HG03108 (cell line): ENCODE results near the gene RRP15.

ENCODE experiments used
- ATAC-seq: cut with Tn5 transposase; IDR thresholded peaks from one replicate; pipeline ENCODE4 v1.9.1; 2021; ENCODE audit warnings: moderate library complexity; ENCODE audit not compliant: unreplicated experiment

The RRP15 gene

GRCh38 chr1:218284917-218285635 is at the start of gene RRP15:
RRP15 (plus strand) TSS chr1:218285293; CDS start chr1:218285317, 24 bp downstream.
- ATAC-seq, result peak; percentile 100

GRCh38 chr1:218242171-218242570 is 42.9 kb upstream of the RRP15 start:
- ATAC-seq, result no peak

DNA sequence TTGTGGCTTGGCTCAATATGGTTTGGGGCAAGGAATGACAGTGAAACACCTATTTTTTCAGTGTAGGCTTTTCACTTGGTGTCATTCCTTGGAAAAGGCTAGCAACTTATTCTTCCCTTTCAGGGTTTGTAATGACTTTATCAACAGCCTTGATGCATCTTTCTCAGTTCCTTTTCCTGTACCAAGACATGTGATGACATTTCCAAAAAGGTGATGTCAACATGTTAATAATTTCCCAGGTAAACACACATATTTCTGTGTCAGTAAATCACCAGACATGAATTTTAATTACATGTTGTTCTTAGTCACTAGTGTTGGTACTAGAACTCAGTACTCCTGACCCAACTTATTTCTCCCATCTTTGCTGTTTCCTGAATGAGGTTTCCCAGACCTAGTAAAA is 37.8 kb upstream of the RRP15 start:
- no peak for ATAC-seq

DNA sequence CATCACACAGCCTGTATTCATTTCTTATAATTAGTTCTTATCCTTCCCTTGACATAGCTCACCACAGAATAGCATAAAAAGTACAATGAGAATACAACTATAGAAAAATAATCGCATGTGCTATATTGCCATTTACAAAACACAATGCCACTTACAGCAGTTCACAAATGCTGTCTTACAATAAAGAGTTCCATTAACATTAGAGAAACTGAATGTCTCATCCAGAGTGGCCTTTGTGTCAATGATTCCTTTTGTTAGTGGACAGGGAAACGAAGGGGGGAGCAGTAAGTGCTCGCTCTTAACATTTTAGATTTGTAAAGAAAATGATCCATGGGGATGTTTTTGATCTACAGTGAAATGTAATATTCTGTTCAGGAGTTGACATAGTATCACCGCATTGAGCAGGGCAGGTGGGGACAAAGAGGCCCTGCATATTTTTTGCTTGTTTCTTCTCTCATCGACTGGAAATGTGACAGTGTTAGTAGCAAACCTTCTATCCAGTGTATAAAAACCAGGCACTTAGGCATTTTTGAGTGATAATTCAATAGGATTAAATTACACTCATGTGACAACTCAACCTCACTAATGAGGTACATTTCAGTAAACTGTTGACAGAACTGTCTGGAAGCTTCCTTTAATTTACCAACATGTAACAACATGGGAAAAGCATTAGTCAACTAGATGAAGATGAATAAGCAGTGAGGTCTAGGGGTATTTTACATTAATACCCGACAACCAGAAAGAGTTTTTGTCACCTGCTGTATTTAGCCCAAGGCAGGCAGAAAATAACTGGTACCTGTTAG is 35.6 kb upstream of the RRP15 start:
- no peak for ATAC-seq

DNA sequence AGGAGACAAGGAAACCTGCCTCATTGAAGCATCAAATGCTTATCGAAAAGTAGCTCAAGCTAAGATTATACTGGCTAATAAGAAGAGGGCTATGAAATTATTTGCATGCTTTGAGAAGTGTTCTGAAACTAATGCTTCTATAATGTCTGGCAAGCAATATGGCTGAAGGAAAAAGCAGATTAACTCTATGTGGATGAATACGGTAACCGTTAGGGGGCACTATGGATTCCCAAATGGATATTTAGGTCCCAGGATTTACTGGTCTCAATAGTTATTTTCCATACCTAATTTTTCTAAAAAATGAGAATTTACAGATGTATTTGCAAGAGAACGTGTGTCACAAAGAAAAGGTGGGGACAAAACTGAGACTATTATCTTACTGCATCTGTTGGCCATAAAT is 34.6 kb upstream of the RRP15 start:
- ATAC-seq, result no peak

GRCh38 chr1:218254296-218254946 is 30.7 kb upstream of the RRP15 start:
- ATAC-seq, result no peak

- no peak for ATAC-seq
Observed at GRCh38 chr1:218255090-218255489, 30.0 kb upstream of the RRP15 start.

- ATAC-seq, result no peak
Observed at GRCh38 chr1:218257371-218257770, 27.7 kb upstream of the RRP15 start.

GRCh38 chr1:218257971-218258370 is 27.1 kb upstream of the RRP15 start:
- ATAC-seq, result no peak

GRCh38 chr1:218259339-218259738 is 25.8 kb upstream of the RRP15 start:
- ATAC-seq, result no peak

DNA sequence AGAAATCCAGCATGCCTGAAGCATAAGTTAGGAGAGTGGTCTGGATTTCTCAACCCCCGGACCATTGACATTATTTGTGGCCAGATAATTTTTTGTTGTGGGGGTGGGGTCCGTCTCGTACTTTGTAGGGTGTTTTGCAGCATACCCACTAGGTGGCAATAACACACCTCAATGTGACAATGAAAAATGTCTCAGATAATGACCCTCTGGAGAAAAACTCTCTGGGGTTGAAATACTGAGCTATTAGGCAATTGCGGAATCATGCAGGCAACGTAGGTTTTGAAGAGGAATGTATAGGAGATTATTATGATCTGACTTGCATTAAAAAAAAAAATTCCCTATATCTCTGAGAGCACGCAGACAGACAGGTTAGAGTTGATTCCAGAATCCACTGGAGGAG is 25.3 kb upstream of the RRP15 start:
- no peak for ATAC-seq

DNA sequence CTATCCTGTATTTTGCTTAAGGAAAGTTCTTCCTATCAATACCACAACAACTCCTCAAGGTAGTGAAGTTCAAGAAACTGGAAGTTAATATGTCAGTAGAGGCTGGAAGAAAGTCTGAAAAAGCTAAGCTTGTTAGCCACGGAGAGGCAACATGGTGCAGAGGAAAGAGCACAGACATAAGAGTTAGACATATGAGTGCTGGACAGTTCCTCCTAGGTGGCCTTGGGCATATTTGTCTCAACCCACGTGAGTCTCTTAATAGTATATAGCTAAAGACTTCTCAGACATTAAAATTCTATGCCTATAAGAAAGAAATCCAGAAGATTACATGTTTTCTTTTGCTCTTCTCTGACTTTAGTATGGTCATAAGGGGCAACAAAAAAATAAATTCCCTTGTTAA is 22.8 kb upstream of the RRP15 start:
- no peak for ATAC-seq

GRCh38 chr1:218266356-218266755 is 18.7 kb upstream of the RRP15 start:
- no peak for ATAC-seq

GRCh38 chr1:218272366-218272765 is 12.7 kb upstream of the RRP15 start:
- no peak for ATAC-seq

- no peak for ATAC-seq
Observed at GRCh38 chr1:218273762-218274479, 11.2 kb upstream of the RRP15 start.

GRCh38 chr1:218274511-218274910 is 10.6 kb upstream of the RRP15 start:
- no peak for ATAC-seq

- no peak for ATAC-seq
Observed at GRCh38 chr1:218275823-218276222, 9.3 kb upstream of the RRP15 start.

- ATAC-seq, result no peak
Observed at GRCh38 chr1:218281285-218281684, 3.8 kb upstream of the RRP15 start.

GRCh38 chr1:218284377-218284916 is 646 bp upstream of the RRP15 start:
- ATAC-seq, result peak; percentile 3

DNA sequence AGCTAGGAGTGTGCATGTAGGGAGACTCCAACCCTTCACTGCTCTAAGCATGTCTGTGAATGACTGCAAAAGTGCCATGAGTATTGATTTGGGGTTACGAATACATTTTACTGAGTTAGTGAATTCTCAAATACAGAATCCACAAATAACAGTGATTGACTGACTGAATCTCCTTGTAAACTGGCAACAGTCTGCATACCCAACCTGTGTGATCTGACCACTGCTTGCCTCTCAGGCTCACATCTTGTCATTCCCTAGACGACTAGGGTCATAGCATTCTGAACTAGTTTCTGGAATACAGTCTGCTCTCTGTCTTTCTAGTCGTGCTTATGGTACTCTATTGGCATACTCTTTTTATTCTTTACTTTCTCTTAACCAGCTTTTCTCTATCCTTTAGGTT is 7.4 kb downstream of the RRP15 start:
- no peak for ATAC-seq

DNA sequence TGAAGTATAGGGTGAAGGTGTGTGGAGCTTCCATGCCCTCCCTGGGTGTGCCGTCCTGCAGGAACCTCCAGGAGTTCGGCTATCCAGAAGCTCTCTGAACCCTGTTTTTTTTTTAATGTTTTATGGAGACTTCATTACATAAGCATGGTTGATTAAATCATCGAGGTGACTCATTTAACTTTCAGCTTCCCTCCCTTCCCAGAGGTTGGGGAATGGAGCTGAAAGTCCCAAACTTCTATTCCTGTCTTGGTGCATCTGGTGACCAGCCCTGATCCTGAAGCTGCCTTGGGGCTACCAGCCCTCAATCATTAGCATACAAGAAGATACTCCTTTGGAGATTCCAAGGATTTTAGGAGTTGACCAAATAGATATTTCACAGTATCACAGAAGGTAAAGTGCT is 9.5 kb downstream of the RRP15 start:
- no peak for ATAC-seq
